ENCODE data around the gene MDGA2.

DNA sequence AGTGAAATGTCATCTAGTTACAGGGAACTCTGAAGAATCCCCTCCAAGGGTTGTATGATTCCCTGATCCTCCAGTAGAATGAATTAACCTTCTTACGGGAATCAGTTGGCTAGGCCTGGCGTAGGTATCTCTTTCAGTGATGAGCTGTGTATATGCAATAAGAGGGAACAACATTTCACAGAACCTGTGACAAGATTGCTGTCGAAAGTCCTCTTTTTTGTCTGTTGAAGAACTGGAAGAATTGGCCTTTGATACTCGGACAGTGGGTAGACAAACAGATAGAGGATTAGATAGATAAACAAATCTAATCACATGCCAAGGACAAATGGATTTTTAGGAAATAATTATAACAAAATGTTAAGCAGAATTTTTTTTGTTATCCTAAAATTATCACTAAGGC lies 184.6 kb downstream of the MDGA2 start:
- no peak for TF ChIP-seq CTCF (IDR thresholded peaks at IDR 0.05)
- no peak for TF ChIP-seq POLR2A (IDR thresholded peaks at IDR 0.05)

All from heart left ventricle (tissue), 13 donors.